ENCODE results near the gene ZFP57. TPM values are rescaled to one million over a fixed set of nuclear protein-coding genes. Genes with fewer than 3 reads are reported as not detected.

ZFP57 gene
- total RNA-seq, 1 experiment from 2014 or later, result not detected

- DNase-seq (ENCODE audit: low read depth), result no peak
Observed at GRCh38 chr6:29626948-29627754, 53.8 kb downstream of the ZFP57 start.

GRCh38 chr6:29625337-29625930 lies 55.5 kb downstream of the ZFP57 start:
- DNase-seq (ENCODE audit: low read depth), result no peak

- DNase-seq (ENCODE audit: low read depth), result no peak
Observed at GRCh38 chr6:29624520-29624961, 56.4 kb downstream of the ZFP57 start.

Other genes starting within 250 kb of the ZFP57 start
- gene OR10C1, start 241.8 kb downstream of the ZFP57 start, total RNA-seq (2014; rRNA removed), result not detected in 2 replicates
- not detected in 2 replicates for gene OR11A1, start 224.1 kb downstream of the ZFP57 start, total RNA-seq (2014; rRNA removed)
- gene OR2H1, start 224.0 kb downstream of the ZFP57 start, total RNA-seq (2014; rRNA removed), result not detected in 2 replicates
- not detected in 2 replicates for gene MAS1L, start 193.2 kb downstream of the ZFP57 start, total RNA-seq (2014; rRNA removed)
- not detected in 2 replicates for gene UBD, start 121.4 kb downstream of the ZFP57 start, total RNA-seq (2014; rRNA removed)
- not detected in 2 replicates for gene OR2H2, start 96.0 kb downstream of the ZFP57 start, total RNA-seq (2014; rRNA removed)
- gene GABBR1, start 48.0 kb downstream of the ZFP57 start, total RNA-seq (2014; rRNA removed), result 6.3 and 8.2 TPM in 2 replicates
- gene MOG, start 24.1 kb downstream of the ZFP57 start, total RNA-seq (2014; rRNA removed), result not detected in 2 replicates
- 2.4 TPM in 1 of 2 replicates, not detected in the other for gene HLA-F, start 42.3 kb upstream of the ZFP57 start, total RNA-seq (2014; rRNA removed)
- not detected in 2 replicates for gene HLA-G, start 146.7 kb upstream of the ZFP57 start, total RNA-seq (2014; rRNA removed)

Data from LHCN-M2 (cell line).